IgD-negative memory B cell (primary cell): Measurements from ENCODE around the gene PROSER3. TPM values are rescaled to one million over a fixed set of nuclear protein-coding genes. Genes with fewer than 3 reads are reported as not detected.
"Not testable (repeated sequence)": the region's sequence is repeated elsewhere in the genome, so short reads cannot be mapped to it uniquely, and the experiment has no call there.

ENCODE experiments used
- H3K27ac Mint-ChIP-seq, 3 donors: one replicate each; pipeline ENCODE4 v1.8.0; 2020 to 2022; ENCODE audit warnings: mild to moderate bottlenecking in 3 of 3, mixed read lengths in 3 of 3, moderate library complexity in 1 of 3
- H3K27me3 Mint-ChIP-seq: one replicate; pipeline ENCODE4 v1.8.0; 2021; ENCODE audit warnings: mixed read lengths
- H3K36me3 Mint-ChIP-seq: one replicate; pipeline ENCODE4 v1.8.0; 2020; ENCODE audit warnings: mild to moderate bottlenecking, mixed read lengths
- H3K4me1 Mint-ChIP-seq, 3 donors: one replicate each; pipeline ENCODE4 v1.8.0; 2020 to 2022; ENCODE audit warnings: mixed read lengths in 3 of 3, mild to moderate bottlenecking in 1 of 3
- H3K4me3 Mint-ChIP-seq, 4 donors: one replicate each; pipeline ENCODE4 v1.8.0; 2020 to 2022; ENCODE audit warnings: mild to moderate bottlenecking in 4 of 4, mixed read lengths in 4 of 4, moderate library complexity in 3 of 4
- H3K9me3 Mint-ChIP-seq, 3 donors: one replicate each; pipeline ENCODE4 v1.8.0; 2020 to 2021; ENCODE audit warnings: mixed read lengths in 3 of 3, mild to moderate bottlenecking in 1 of 3
- polyA plus RNA-seq: library from polyadenylated mRNA; unstranded; fragments of 300-500 nt; fragmentation: Illumina TruSeq; gene quantifications from one replicate; pipeline ENCODE4 v1.2.3, GENCODE V29; 2021

Gene PROSER3
- polyA plus RNA-seq, 1 donor from 2014 or later, result 7.3 TPM

DNA sequence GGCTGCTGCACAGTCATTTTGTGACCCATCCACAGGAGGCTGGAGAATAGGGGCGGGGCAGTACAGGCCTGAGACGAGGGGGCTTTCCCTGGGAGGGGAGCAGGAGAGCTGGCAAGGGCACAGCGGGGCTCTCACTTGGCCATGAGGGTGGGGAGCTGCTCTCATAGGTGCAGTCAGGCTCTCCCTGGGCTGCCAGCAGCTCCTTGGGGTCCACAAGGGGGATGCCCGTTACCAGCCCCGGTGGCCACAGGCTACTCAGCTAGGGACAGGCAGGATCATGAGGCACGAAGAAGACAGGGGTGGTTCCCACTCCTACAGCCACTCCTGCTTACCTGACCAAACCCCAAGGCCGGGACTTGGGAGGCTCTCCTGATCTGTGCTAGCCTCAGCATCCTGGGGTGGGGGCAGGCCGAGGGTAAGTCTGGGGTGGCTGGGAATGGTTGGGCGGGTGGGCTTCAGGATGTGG lies 33.9 kb downstream of the PROSER3 start:
- Mint-ChIP-seq H3K9me3 (no peaks in the 10 kb centered on the region), H3K27ac (no peak overlapping the region), H3K4me3 (no peak overlapping the region), H3K27me3 (peaks cover 12% of the 10 kb centered on the region), H3K4me1 (no peaks in the 10 kb centered on the region), H3K36me3 (no peaks in the 10 kb centered on the region)

DNA sequence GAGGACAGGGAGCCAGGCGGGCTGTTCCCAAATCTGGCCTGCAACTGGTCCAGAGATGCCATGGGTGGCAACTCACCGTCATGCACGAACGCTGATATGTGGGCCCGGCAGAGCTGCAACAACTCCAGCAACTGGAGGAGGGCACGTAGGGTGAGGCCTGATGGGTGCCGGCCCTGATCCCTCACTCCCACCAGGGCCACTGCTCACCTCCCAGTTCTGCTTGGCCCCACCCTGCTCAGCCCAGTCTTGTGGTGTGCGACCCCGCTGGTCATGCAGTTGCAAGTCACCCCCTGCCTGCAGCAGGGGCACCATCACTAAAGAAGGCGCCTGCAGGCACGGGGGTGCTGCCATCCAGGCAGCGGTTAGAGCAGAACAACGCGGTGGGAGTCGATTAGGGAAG lies 34.3 kb downstream of the PROSER3 start:
- Mint-ChIP-seq H3K9me3 (no peaks in the 10 kb centered on the region), H3K4me3 (no peak overlapping the region), H3K27ac (no peak overlapping the region), H3K4me1 (no peaks in the 10 kb centered on the region), H3K36me3 (no peaks in the 10 kb centered on the region), H3K27me3 (peaks cover 15% of the 10 kb centered on the region)

DNA sequence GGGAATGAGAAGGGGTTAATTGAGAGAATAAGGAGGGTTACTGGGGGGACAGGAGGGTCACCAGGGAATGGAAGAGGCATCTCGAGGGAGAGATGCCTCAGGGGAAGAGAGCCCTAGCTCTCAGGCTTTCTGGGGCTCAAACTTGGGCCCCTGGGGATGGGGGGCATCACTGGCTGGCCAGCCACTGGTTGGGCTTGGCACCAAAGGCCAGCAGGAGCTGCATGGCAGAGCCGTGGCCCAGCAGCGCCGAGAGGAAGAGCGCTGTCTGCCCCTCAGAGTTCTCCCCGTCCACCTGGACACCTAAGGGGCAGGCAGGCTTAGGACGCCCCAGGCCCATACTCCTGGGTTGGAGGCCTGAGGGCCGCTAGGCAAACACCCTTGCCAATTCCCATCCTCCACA lies 34.9 kb downstream of the PROSER3 start:
- Mint-ChIP-seq H3K36me3 (no peaks in the 10 kb centered on the region), H3K27ac (no peak overlapping the region), H3K4me3 (no peak overlapping the region), H3K9me3 (no peaks in the 10 kb centered on the region), H3K4me1 (no peaks in the 10 kb centered on the region), H3K27me3 (peaks cover 15% of the 10 kb centered on the region)

DNA sequence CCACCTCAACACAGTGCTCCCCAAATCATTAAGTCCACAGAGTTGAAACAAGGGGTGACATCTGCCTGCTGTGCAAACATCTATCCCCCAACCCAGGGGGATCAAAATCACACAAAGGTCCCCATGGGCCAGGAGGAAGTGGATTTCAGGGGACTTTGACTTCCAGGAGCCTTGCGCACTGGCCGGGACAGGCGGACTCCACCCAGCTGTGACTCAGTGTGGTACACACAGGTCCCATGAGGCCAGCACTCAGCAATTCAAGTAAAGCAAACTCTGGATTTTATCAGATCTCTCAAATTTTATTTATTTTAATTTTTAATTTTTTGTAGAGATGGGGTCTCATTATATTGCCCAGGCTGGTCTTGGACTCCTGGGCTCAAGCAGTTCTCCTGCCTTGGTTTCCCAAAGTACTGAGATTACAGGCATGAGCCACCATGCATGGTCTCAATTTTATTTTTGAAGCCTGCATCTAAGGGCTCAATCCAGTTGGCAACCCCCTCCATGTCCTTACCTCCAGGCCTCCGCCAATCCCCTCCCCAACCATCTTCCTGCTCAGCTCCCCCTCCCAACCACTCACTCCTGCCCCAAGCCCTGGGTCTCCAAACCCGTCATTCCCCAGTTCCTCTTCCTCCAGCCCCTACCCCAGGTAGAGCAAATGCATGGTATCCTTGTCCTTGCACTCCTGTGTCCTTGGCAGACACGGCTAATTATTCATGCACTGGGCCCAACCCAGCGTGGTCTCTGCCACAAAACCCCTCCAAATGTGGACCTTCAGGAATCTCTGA lies 35.6 kb downstream of the PROSER3 start:
- Mint-ChIP-seq H3K9me3 (no peaks in the 10 kb centered on the region), H3K4me1 (no peaks in the 10 kb centered on the region), H3K36me3 (no peaks in the 10 kb centered on the region), H3K27ac (no peak overlapping the region), H3K27me3 (peaks cover 18% of the 10 kb centered on the region), H3K4me3 (no peak overlapping the region)

DNA sequence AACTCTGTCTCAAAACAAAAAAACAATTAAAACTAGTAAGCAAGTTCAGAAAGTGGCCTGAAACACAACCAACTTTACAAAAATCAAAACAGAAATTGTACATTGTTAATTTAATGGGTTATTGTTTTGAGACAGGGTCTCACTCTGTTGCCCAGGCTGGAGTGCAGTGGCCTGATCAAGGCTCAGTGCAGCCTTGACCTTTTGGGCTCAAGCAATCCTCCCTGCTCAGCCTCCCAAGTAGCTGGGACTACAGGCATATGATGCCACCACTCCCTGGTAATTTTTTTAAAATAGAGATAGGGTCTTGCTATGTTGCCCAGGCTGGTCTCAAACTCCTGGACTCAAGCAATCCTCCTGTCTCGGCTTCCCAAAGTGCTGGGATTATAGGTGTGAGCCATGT lies 37.6 kb downstream of the PROSER3 start:
- H3K4me3 Mint-ChIP-seq, H3K4me1 Mint-ChIP-seq, H3K9me3 Mint-ChIP-seq, H3K36me3 Mint-ChIP-seq: not testable (repeated sequence)
- H3K27ac Mint-ChIP-seq, result peak overlapping the region in 1 of 3 donors; percentile 13
- H3K27me3 Mint-ChIP-seq, result peaks cover 18% of the 10 kb centered on the region

DNA sequence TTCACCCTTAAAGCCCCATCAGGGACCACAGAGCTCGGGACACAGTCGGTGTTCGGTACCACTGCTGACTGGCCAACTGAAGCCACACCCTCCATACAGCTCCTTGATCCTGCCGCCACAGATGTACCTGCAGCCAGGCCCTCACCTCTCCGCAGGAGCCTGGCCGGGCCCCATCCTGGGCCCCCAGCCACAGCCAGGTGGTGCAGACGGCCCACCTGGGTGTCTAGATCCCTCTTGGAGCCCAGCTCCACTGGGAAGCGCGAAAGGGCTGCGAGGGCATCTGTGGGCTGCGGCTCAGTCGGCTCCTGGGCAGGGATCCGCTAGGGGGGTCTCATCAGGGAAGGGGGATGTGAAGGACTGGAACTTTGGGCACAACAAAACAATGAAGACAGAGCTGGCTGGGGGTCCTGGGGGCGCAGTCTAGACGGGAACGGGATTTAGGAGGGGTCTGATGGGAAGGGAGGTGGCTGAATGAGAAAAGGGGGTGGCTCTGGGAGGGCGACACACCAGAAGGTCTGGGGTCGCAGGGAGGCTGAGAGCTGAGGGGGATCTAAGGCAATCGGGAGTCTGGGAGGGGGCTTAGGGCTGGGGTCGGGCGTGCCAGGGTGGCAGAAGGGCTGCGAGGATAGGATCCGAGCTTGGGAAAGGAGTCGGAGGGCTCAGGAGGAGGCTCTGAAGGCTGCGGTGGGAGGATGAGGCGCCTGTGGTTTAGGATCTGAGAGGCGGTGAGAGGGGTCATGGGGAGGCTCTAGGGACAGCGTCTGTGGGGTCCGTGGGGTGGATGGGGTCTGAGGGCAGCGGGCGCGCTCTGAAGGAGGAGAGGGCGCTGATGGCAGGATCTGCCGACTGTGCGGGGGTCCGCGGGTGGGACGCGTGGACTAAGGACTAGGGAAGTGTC lies 38.9 kb downstream of the PROSER3 start:
- Mint-ChIP-seq H3K36me3 (no peaks in the 10 kb centered on the region), H3K27ac (no peak overlapping the region), H3K4me1 (no peaks in the 10 kb centered on the region), H3K4me3 (peak overlapping the region in 1 of 4 donors; percentile 57), H3K9me3 (peaks cover 0 to 2% (median 2%) of the 10 kb centered on the region in 3 donors), H3K27me3 (peaks cover 11% of the 10 kb centered on the region)

DNA sequence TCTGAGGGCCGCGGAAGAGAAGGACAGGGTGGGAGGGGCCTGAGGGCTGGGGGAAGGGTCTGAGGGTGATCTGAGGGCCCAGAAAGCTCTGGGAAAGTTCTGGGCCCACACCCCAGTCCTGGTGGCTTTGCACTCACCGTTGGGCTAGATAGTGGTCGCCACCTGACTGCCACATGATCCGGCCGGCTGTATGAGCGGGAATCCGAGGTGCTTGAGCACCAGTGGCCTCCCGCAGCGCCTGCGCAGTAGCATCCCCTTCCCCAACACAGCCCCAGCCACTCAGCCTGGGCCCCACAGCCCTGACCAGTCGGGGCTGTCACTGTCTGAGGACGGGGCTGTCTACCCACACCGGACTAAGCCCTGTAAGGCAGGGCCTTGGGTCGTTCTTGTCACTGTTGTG lies 39.7 kb downstream of the PROSER3 start:
- Mint-ChIP-seq H3K27ac (no peak overlapping the region), H3K4me3 (no peak overlapping the region), H3K4me1 (no peaks in the 10 kb centered on the region), H3K27me3 (peaks cover 11% of the 10 kb centered on the region), H3K9me3 (peaks cover 0 to 3% (median 2%) of the 10 kb centered on the region in 3 donors), H3K36me3 (no peaks in the 10 kb centered on the region)

DNA sequence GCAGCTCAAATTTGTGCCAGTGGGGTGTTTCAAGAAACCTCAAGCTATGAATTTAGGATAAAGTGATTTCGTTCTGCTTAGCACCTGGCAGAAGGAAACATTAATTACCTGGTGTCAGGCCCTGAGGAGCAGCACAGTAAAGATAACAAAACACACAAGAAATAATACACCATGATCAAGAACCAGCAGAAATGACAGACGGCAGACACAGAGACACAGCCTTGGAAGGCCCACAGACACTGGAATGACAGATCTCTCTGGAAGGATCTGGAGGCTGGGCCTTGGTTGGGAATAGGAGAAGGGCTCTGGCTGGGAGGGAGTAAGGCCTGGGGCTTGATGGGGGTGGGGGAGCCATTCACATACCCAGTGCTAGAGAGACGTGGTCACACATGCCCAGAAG lies 43.9 kb downstream of the PROSER3 start:
- peaks cover 0 to 6% (median 4%) of the 10 kb centered on the region in 3 donors for H3K4me1 Mint-ChIP-seq
- peaks cover 8% of the 10 kb centered on the region for H3K27me3 Mint-ChIP-seq
- no peak overlapping the region for H3K4me3 Mint-ChIP-seq
- H3K36me3 Mint-ChIP-seq, result no peaks in the 10 kb centered on the region
- no peak overlapping the region for H3K27ac Mint-ChIP-seq
- H3K9me3 Mint-ChIP-seq, result peaks cover 0 to 3% (median 2%) of the 10 kb centered on the region in 3 donors

DNA sequence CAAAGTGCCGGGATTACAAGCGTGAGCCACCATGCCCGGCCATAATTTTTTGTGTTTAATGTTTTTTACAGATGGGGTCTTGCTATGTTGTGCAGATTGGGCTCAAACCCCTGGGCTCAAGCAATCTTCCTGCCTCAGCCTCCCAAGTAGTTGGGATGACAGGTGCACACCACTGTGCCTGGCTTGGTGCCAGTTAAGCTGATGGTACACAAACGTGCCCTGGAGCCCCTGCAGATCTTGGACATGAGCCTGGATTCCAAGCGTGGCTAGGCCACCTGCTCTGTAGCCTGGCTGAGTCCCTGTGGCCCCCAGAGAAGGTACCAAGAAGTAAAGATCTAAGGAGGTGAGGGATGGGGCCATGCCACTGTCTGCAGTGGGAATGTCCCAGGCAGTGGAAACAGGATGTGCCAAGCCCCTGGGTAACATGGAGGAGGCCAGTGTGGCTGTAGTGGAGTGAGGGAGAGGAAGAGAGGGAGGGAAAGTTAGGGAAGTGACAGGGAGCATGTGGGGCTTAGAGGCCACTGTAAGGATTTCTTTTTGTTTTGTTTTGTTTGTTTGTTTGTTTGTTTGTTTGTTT lies 47.6 kb downstream of the PROSER3 start:
- H3K27me3 Mint-ChIP-seq, result peaks cover 15% of the 10 kb centered on the region
- H3K9me3 Mint-ChIP-seq, result peaks cover 0 to 3% (median 2%) of the 10 kb centered on the region in 3 donors
- H3K4me1 Mint-ChIP-seq, result peaks cover 0 to 6% (median 4%) of the 10 kb centered on the region in 3 donors
- H3K27ac Mint-ChIP-seq, result peak overlapping the region in 1 of 3 donors; percentile 53
- peaks cover 1% of the 10 kb centered on the region for H3K36me3 Mint-ChIP-seq
- H3K4me3 Mint-ChIP-seq, result no peak overlapping the region

DNA sequence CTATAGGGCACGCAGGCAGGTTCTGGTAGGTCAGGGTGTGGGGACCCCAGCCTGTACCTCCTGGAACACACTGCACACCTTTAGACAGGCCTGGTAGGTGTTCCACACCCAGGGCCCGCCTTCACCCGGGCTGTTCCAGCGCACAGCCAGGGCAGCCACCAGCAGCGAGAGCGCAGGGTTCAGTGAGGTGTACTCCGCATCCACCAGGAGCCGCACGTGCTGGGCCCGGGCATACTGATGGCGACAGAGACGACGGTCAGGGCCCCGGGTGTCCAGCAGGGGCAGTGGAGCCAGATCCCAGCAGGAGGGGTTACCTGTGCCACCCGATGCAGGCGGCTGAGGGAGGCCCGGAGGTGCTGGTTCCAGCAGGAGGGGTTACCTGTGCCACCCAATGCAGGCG lies 48.6 kb downstream of the PROSER3 start:
- H3K27ac Mint-ChIP-seq, result no peak overlapping the region
- H3K27me3 Mint-ChIP-seq, result peaks cover 17% of the 10 kb centered on the region
- no peak overlapping the region for H3K4me3 Mint-ChIP-seq
- peaks cover 0 to 3% (median under 1%) of the 10 kb centered on the region in 3 donors for H3K9me3 Mint-ChIP-seq
- H3K4me1 Mint-ChIP-seq, result peaks cover 0 to 7% (median 4%) of the 10 kb centered on the region in 3 donors
- H3K36me3 Mint-ChIP-seq, result peaks cover 1% of the 10 kb centered on the region

DNA sequence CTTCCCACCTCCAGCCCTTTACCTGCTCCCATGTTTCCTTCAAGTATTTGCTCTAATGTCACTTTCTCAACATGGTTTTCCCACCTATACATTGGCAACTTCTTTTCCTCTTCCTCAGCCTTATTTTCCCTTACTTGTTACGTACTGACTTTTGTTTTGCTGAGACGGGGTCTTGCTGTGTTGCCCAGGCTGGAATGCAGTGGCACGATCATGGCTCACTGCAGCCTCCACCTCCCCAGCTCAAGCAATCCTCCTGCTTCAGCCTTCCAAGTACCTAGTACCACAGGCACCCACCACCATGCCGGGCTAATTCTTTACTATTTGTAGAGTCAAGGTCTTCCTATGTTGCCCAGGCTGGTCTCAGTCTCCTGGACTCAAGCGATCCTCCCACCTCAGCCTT lies 49.7 kb downstream of the PROSER3 start:
- Mint-ChIP-seq H3K36me3 (peaks cover 1% of the 10 kb centered on the region), H3K27ac (no peak overlapping the region), H3K9me3 (no peaks in the 10 kb centered on the region), H3K27me3 (peaks cover 18% of the 10 kb centered on the region), H3K4me3 (peak overlapping the region in 1 of 4 donors; percentile 32), H3K4me1 (peaks cover 0 to 7% (median 4%) of the 10 kb centered on the region in 3 donors)

DNA sequence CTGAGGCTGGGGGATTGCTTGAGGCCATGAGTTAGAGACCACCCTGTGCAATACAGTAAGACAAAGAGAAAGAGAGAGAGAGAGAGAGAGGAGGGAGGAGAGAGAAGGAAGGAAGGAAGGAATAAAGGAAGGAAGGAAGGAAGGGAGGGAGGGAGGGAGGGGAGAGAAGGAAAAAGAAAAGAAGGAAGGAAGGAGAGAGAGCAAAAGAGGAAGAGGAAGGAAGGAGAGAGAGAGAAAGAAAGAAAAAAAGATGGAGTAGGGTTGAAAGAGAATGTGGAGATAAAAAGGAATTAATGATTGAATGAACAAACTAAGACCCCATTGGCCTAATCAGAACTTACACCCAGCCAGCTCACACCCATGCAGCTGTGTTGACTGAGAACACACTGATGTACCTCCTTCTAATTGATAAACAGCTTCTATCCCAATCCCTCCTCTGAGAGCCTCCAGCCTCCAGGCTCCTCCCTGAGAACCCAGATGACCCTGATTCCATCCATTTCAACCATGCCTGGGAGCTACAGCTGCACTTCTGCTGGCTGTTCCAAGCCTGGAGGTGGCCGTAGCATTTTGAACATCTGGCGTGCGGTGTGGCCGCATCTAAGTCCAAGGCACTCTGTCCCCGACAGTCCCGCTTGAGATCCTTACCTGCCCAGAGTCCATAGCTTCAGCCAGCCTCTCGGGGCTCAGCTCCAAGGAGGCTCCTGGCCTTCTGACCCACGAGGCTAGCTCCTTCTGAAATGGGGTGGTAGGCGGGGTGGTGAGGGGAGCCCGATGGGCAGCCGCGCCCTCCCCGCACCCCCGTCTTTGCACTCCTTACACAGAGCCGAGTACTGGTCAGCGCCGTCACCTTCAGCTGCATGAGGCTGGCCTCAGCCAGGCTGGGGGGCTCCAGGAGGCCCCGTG lies 53.6 kb downstream of the PROSER3 start:
- peaks cover 21% of the 10 kb centered on the region for H3K27me3 Mint-ChIP-seq
- peaks cover 0 to 1% (median 0%) of the 10 kb centered on the region in 3 donors for H3K4me1 Mint-ChIP-seq
- H3K9me3 Mint-ChIP-seq, result peaks cover 0 to 2% (median 0%) of the 10 kb centered on the region in 3 donors
- peaks cover 1% of the 10 kb centered on the region for H3K36me3 Mint-ChIP-seq
- no peak overlapping the region for H3K4me3 Mint-ChIP-seq
- H3K27ac Mint-ChIP-seq, result peak overlapping the region in 1 of 3 donors; percentile 21

DNA sequence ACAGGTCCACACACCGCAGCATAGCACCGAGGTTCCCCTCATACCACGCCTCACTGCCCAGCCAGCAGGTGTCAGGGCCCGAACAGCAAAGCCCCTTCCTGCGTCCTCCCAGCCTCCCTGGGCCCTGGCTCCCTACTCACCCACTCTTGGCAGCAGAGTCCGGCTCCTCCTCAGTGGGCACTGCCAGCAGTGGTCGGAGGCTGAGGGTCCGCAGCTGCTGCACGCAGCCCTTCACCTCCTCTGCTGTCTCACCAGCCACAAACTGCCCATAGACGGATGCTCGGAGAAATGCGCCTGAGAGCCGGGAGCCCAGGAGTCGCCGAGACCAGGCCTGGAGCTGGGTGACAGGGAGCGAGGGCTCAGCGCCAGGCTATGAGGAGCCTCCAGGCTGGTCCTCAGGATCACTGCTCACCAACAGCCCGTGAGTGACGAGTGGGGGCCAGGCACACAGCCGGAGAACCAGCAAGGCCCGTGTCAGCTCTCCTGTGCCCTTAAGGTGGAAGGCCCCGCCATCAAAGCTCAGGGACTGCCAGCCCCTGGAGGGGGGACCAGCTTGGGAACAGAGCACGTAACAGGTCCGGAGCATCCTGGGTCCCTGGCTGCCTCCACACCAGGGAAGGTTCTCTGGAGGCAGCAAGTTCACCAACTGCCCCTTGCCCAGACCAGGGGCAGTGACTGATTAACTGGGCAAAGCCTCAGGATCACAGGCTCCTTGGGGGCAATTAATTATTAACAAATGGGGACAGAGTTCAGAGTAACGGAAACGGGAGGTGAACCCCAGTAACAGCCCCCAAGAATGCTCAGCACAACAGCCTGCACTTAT lies 54.5 kb downstream of the PROSER3 start, which contains the start of gene PRODH2:
Gene PRODH2, minus strand, starts transcription at position 626 of the 823 bp plus-strand sequence. Its CDS starts 40 bp downstream, at position 586.
- Mint-ChIP-seq H3K27me3 (peaks cover 23% of the 10 kb centered on the region), H3K9me3 (peaks cover 0 to 2% (median 0%) of the 10 kb centered on the region in 3 donors), H3K4me3 (no peak within 1 kb of the TSS), H3K4me1 (peaks cover 0 to 1% (median 0%) of the 10 kb centered on the region in 3 donors), H3K36me3 (peaks cover 1% of the 10 kb centered on the region), H3K27ac (peak within 1 kb of the TSS in 1 of 3 donors; percentile 21)
